IPS DF 4.7 (cell line): ENCODE measurements around the gene LYG1.
"Not testable (repeated sequence)": the region's sequence is repeated elsewhere in the genome, so short reads cannot be mapped to it uniquely, and the experiment has no call there.

Experiments used
- DNase-seq: peaks from one replicate; pipeline ENCODE4 v3.0.0-alpha.2; 2013; ENCODE audit warnings: low spot score; ENCODE audit errors: extremely low read depth

Gene LYG1

GRCh38 chr2:99301097-99301496 lies at the start of gene LYG1:
Gene LYG1, minus strand, starts transcription at chr2:99301197. Its CDS starts 5,527 bp downstream, at chr2:99295670.
- DNase-seq: not testable (repeated sequence)

- DNase-seq: no peak
Observed at GRCh38 chr2:99350194-99350593, 49.2 kb upstream of the LYG1 start.

- DNase-seq: no peak
Observed at GRCh38 chr2:99348173-99348572, 47.2 kb upstream of the LYG1 start.

GRCh38 chr2:99346218-99346617 lies 45.2 kb upstream of the LYG1 start:
- no peak for DNase-seq

- DNase-seq: not testable (repeated sequence)
Observed at GRCh38 chr2:99345446-99345845, 44.4 kb upstream of the LYG1 start.

- no peak for DNase-seq
Observed at GRCh38 chr2:99342536-99342935, 41.5 kb upstream of the LYG1 start.

- no peak for DNase-seq
Observed at GRCh38 chr2:99340669-99341236, 39.8 kb upstream of the LYG1 start.

- no peak for DNase-seq
Observed at GRCh38 chr2:99338029-99338585, 37.1 kb upstream of the LYG1 start.

- DNase-seq: peak; percentile 85
Observed at GRCh38 chr2:99337113-99338028, 36.4 kb upstream of the LYG1 start, which contains the start of gene EIF5B. Gene EIF5B, plus strand, starts transcription at chr2:99337389. Its CDS starts 166 bp downstream, at chr2:99337555.

GRCh38 chr2:99336804-99337112 lies 35.8 kb upstream of the LYG1 start:
- DNase-seq: no peak

- DNase-seq: peak; percentile 96
Observed at GRCh38 chr2:99335911-99336803, 35.2 kb upstream of the LYG1 start, which contains the start of gene TXNDC9. Gene TXNDC9, minus strand, starts transcription at chr2:99336333. Its CDS starts 3,123 bp downstream, at chr2:99333210.

- DNase-seq: no peak
Observed at GRCh38 chr2:99325384-99325783, 24.4 kb upstream of the LYG1 start.

- not testable (repeated sequence) for DNase-seq
Observed at GRCh38 chr2:99317873-99318200, 16.8 kb upstream of the LYG1 start.

GRCh38 chr2:99317161-99317872 lies 16.3 kb upstream of the LYG1 start:
- no peak for DNase-seq

- no peak for DNase-seq
Observed at GRCh38 chr2:99299580-99299979, 1.4 kb downstream of the LYG1 start.

GRCh38 chr2:99297994-99298393 lies 3.0 kb downstream of the LYG1 start:
- DNase-seq: no peak

GRCh38 chr2:99285526-99285925 lies 15.5 kb downstream of the LYG1 start:
- no peak for DNase-seq

- DNase-seq: no peak
Observed at GRCh38 chr2:99279969-99280695, 20.9 kb downstream of the LYG1 start.

- DNase-seq: no peak
Observed at GRCh38 chr2:99278793-99279291, 22.2 kb downstream of the LYG1 start.

- DNase-seq: not testable (repeated sequence)
Observed at GRCh38 chr2:99278195-99278765, 22.7 kb downstream of the LYG1 start.
